Measurements from ENCODE around the gene RAPGEF5. TPM values are rescaled to one million over a fixed set of nuclear protein-coding genes. Genes with fewer than 3 reads are reported as not detected.

The RAPGEF5 gene
- total RNA-seq, 4 donors from 2014 or later, result 26.5 to 76.6 (median 39.3) TPM

DNA sequence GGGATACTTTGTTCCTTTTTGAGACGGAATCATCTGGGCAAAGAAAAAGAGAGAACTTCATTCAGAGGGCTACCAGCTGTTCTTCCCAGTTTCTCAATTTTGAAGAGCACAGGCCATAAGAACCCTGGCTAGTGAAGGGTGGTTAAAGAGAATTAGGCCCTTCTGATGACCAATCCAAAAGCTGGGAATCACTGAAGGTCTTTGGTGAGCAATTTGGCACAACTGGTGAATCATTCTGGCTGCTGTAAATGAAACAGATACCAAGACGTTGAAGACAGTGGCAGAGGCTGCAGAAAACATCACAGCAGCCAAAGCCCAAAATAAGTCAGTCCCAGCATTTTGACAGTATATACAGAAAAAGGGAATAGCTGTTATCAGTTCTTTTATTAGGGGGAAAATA is 5.1 kb downstream of the RAPGEF5 start:
- TF ChIP-seq, protein P1, sequence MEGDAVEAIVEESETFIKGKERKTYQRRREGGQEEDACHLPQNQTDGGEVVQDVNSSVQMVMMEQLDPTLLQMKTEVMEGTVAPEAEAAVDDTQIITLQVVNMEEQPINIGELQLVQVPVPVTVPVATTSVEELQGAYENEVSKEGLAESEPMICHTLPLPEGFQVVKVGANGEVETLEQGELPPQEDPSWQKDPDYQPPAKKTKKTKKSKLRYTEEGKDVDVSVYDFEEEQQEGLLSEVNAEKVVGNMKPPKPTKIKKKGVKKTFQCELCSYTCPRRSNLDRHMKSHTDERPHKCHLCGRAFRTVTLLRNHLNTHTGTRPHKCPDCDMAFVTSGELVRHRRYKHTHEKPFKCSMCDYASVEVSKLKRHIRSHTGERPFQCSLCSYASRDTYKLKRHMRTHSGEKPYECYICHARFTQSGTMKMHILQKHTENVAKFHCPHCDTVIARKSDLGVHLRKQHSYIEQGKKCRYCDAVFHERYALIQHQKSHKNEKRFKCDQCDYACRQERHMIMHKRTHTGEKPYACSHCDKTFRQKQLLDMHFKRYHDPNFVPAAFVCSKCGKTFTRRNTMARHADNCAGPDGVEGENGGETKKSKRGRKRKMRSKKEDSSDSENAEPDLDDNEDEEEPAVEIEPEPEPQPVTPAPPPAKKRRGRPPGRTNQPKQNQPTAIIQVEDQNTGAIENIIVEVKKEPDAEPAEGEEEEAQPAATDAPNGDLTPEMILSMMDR (IDR thresholded peaks at IDR 0.05), result no peak
- TF ChIP-seq POLR2A (IDR thresholded peaks at IDR 0.05), result no peak
- WGBS, 2 donors, result 50 to 80% methylated on average over 2 of the region's 2 CpGs

DNA sequence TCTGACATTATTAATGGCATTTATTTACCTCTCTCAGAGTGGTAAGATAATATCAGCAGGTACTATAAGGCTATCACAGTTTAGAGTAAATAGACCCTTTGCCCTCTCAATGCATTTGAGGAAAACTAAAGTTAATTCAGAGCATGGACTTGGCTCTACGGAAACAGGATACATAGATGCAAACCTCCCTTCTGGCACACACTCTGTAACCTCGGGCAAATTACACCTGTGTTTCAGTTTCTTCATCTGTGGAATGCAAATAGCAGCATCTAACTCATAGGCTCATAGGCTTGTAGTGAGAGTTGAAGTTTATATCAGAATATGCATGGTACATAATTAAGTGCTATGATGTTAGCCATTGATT is 5.6 kb downstream of the RAPGEF5 start:
- Histone ChIP-seq H3K4me1 (peaks cover 0 to 5% of the 10 kb centered on the region in 2 donors), H3K27me3 (no peaks in the 10 kb centered on the region), H3K27ac (no peak overlapping the region), H3K9me3 (no peaks in the 10 kb centered on the region), H3K36me3 (no peaks in the 10 kb centered on the region), H3K4me3 (replicated peaks in 1 of 3) (no peak overlapping the region)
- TF ChIP-seq, protein P1 (IDR thresholded peaks at IDR 0.05), result no peak
- no peak for TF ChIP-seq POLR2A (IDR thresholded peaks at IDR 0.05)
- DNase-seq, result no peak
- intact Hi-C loops (cut with DNase I), result no loop called here
- WGBS, 2 donors, result 72 to 74% methylated on average over 2 of the region's 2 CpGs

More for the DNA sequence above, 5.1 kb downstream of the RAPGEF5 start:
- Histone ChIP-seq H3K27ac (no peak overlapping the region), H3K36me3 (no peaks in the 10 kb centered on the region), H3K4me1 (peaks cover 0 to 8% of the 10 kb centered on the region in 2 donors), H3K27me3 (no peaks in the 10 kb centered on the region), H3K4me3 (replicated peaks in 1 of 3) (no peak overlapping the region), H3K9me3 (no peaks in the 10 kb centered on the region)
- DNase-seq, result no peak
- intact Hi-C loops (cut with DNase I), result no loop called here

DNA sequence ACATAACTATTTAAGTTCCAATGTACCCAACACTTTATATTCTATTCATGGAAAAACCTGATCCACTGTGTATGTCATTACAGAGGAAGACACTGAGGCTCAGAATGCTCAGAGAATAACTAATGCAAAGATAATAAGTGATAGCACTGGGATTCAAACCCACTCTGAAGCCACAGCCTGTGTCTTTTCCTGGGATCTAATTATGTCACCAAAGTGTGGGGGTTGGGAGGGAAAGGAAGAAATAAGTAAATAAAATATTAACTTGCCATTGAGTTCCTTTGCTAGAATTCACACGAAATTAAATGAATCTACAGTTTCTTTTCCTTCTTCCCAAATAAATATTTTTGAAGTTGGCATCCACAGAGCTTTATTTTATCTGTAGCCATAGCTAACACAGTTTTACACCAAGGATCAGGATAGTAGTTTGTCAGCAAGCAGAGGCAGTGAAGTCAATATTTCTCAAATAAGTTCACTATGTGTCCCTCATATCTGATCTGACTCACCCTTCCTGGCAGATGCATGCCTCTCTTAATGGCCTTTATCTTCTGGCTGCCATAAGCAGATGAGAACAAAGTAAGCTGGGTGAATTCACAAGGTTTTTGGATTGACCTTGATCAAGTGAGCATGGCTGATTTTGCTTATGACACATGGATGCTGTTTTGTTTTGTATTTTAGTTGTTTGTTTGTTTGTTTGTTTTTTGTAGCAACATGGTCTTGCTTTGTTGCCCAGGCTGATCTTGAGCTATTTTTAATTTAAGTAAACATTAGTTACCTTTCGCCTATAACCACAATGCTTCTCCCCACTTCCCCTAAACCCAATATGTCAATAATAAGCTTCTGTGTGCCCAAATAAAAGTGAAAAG is 6.3 kb downstream of the RAPGEF5 start:
- no peak for DNase-seq
- no peaks in the 10 kb centered on the region for H3K27me3 ChIP-seq
- H3K36me3 ChIP-seq, result no peaks in the 10 kb centered on the region
- H3K27ac ChIP-seq, result no peak overlapping the region
- intact Hi-C loops (cut with DNase I), result no loop called here
- no peak overlapping the region for H3K4me3 ChIP-seq (replicated peaks in 1 of 3)
- TF ChIP-seq, protein P1 (IDR thresholded peaks at IDR 0.05), result no peak
- no peak for TF ChIP-seq POLR2A (IDR thresholded peaks at IDR 0.05)
- no peaks in the 10 kb centered on the region for H3K4me1 ChIP-seq
- 77 to 83% methylated on average over 2 of the region's 2 CpGs for WGBS, 2 donors
- H3K9me3 ChIP-seq, result no peaks in the 10 kb centered on the region

DNA sequence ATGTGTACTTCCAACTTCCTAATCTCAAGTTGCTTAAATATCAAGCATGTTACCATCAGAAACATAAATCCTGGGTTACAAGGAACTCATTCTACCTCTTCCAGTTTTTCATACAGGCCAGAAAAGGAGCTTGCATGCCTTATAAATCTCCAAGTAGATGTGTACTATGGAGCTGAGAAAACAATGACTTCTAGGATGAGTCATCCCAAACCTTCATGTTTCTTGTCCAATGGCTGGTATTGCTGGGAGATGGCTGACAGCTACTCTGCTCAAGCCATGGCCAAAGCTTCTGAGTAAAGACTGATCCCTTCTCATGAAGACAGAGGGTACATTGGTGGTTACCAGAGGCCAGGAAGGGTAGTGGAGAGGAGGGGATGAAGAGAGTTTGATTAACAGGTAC is 8.6 kb downstream of the RAPGEF5 start:
- Histone ChIP-seq H3K4me1 (no peaks in the 10 kb centered on the region), H3K4me3 (replicated peaks in 1 of 3) (no peak overlapping the region), H3K27ac (no peak overlapping the region), H3K36me3 (no peaks in the 10 kb centered on the region), H3K27me3 (no peaks in the 10 kb centered on the region), H3K9me3 (no peaks in the 10 kb centered on the region)
- DNase-seq, result no peak
- TF ChIP-seq, protein P1 (IDR thresholded peaks at IDR 0.05), result no peak
- no peak for TF ChIP-seq POLR2A (IDR thresholded peaks at IDR 0.05)
- intact Hi-C loops (cut with DNase I), result no loop called here

DNA sequence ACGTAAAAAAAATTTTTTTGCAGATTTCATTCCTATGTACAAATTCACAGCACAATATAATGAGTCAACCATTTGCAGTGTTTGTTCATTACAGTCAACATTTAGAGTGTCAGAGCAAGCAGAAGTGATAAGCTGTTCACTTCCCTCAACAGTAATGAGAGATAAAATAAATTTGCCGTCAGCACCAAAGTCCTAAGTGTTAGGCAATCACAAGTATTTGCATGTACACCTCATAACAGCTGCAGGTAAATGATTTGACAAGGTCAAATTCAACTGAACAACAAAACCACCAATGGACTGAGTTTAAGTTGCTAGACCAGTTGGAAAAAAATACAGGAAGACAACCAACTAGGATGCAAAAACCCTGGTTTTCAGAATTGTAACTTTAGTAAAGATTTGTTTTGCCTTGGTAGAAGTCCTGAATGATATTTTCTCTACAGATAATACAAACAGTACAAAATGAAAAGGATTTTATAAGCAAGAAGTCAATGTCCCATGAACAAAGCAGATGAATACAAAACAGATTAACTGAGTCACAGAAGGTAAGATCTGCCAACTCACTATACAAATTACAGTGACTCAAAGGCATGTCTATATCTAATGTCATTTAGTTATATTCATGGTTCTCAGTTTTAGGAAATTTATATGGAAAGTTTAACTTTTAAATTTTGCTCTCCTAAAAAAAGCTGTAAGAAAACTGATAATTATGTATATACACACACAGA is 10.4 kb downstream of the RAPGEF5 start:
- no peaks in the 10 kb centered on the region for H3K36me3 ChIP-seq
- no peak for DNase-seq
- intact Hi-C loops (cut with DNase I), result no loop called here
- no peak overlapping the region for H3K27ac ChIP-seq
- no peaks in the 10 kb centered on the region for H3K9me3 ChIP-seq
- WGBS, 2 donors, result 91 to 94% methylated on average over 2 of the region's 2 CpGs
- H3K4me1 ChIP-seq, result no peaks in the 10 kb centered on the region
- no peak overlapping the region for H3K4me3 ChIP-seq (replicated peaks in 1 of 3)
- TF ChIP-seq, protein P1 (IDR thresholded peaks at IDR 0.05), result no peak
- no peak for TF ChIP-seq POLR2A (IDR thresholded peaks at IDR 0.05)
- no peaks in the 10 kb centered on the region for H3K27me3 ChIP-seq

All from thyroid gland (tissue), 4 donors.